ENCODE data around the gene TPM1. TPM values are rescaled to one million over a fixed set of nuclear protein-coding genes. Genes with fewer than 3 reads are reported as not detected.
A peak's percentile ranks its signal among the peaks of the same experiment; 100 is the strongest.

The TPM1 gene
- total and polyA plus RNA-seq, 2 donors (not counting 1 experiment from before 2014, with no cell fraction given): 5.5 to 20.3 TPM

- intact Hi-C loops (cut with micrococcal nuclease): no loop called here
- WGBS (ENCODE audit: insufficient coverage): 75% methylated on average over 12 of the region's 14 CpGs
- ChIA-PET CTCF (no interaction called here), POLR2A (no interaction called here)
- H3K4me2 ChIP-seq (replicated peaks; ENCODE audit: low read depth, low read length, poor library complexity, severe bottlenecking): no peak overlapping the region
- H3K9me3 Mint-ChIP-seq (ENCODE audit: insufficient read depth): no peaks in the 10 kb centered on the region
- H3K36me3 ChIP-seq (replicated peaks in 1 of 2; ENCODE audit: control extremely low read depth in 1 of 2, control insufficient read depth in 1 of 2, extremely low read depth in 1 of 2, insufficient read depth in 2 of 2, low read length in 1 of 2): no peaks in the 10 kb centered on the region
- peaks cover 54% of the 10 kb centered on the region for H3K27me3 Mint-ChIP-seq
- H3K27me3 ChIP-seq (replicated peaks in 1 of 4; ENCODE audit: control extremely low read depth in 1 of 4, control insufficient read depth in 3 of 4, insufficient read depth in 4 of 4, low read length in 3 of 4): peaks cover 0 to 69% (median 46%) of the 10 kb centered on the region in 4 experiments
- H3K4me3 Mint-ChIP-seq: peak overlapping the region; percentile 59
- H3K9me3 ChIP-seq (ENCODE audit: control extremely low read depth in 1 of 3, control insufficient read depth in 2 of 3, insufficient read depth in 1 of 3, low read length in 2 of 3): peaks cover 0 to 4% (median 0%) of the 10 kb centered on the region in 3 donors
- TF ChIP-seq CTCF (IDR thresholded peaks at IDR 0.05) (no peak), EZH2 (IDR thresholded peaks at IDR 0.05; ENCODE audit: borderline replicate concordance, insufficient read depth, low read depth, low read length, poor library complexity, severe bottlenecking) (no peak)
- H2AFZ ChIP-seq (ENCODE audit: insufficient read depth, low read depth, low read length, poor library complexity, severe bottlenecking): no peak overlapping the region
- no peak overlapping the region for H3K9ac ChIP-seq (ENCODE audit: low read length)
- DNase-seq (no peak), ATAC-seq (ENCODE audit: low read depth) (no peak)
- peaks cover 20% of the 10 kb centered on the region for H3K4me1 Mint-ChIP-seq
- H3K4me1 ChIP-seq (ENCODE audit: control insufficient read depth in 2 of 2, insufficient read depth in 2 of 2, low read length in 2 of 2): peaks cover 20 to 26% of the 10 kb centered on the region in 2 donors
- no peak overlapping the region for H3K27ac ChIP-seq (ENCODE audit: low read length in 2 of 2)
- no peaks in the 10 kb centered on the region for H4K20me1 ChIP-seq (ENCODE audit: control insufficient read depth, insufficient read depth, low read length, poor library complexity, severe bottlenecking)
- no peak overlapping the region for H3K4me3 ChIP-seq (ENCODE audit: control extremely low read depth in 1 of 5, extremely low read depth in 1 of 5, insufficient read depth in 1 of 5, low read depth in 2 of 5, low read length in 4 of 5)
- H3K79me2 ChIP-seq (ENCODE audit: control insufficient read depth, insufficient read depth, low read length): no peaks in the 10 kb centered on the region
- no peak overlapping the region for H3K27ac Mint-ChIP-seq
Measured at GRCh38 chr15:63041402-63041973, 1.1 kb upstream of the TPM1 start.

GRCh38 chr15:63042877-63043334, 359 bp downstream of the TPM1 start:
- DNase-seq (no peak), ATAC-seq (ENCODE audit: low read depth) (no peak)
- Histone ChIP-seq H3K36me3 (replicated peaks in 1 of 2; ENCODE audit: control extremely low read depth in 1 of 2, control insufficient read depth in 1 of 2, extremely low read depth in 1 of 2, insufficient read depth in 2 of 2, low read length in 1 of 2) (no peaks in the 10 kb centered on the region), H3K4me1 (ENCODE audit: control insufficient read depth in 2 of 2, insufficient read depth in 2 of 2, low read length in 2 of 2) (peaks cover 26 to 32% of the 10 kb centered on the region in 2 donors), H4K20me1 (ENCODE audit: control insufficient read depth, insufficient read depth, low read length, poor library complexity, severe bottlenecking) (no peaks in the 10 kb centered on the region), H3K4me2 (replicated peaks; ENCODE audit: low read depth, low read length, poor library complexity, severe bottlenecking) (peak overlapping the region; percentile 89), H2AFZ (ENCODE audit: insufficient read depth, low read depth, low read length, poor library complexity, severe bottlenecking) (peak overlapping the region; percentile 71), H3K27me3 (replicated peaks in 1 of 4; ENCODE audit: control extremely low read depth in 1 of 4, control insufficient read depth in 3 of 4, insufficient read depth in 4 of 4, low read length in 3 of 4) (peaks cover 0 to 71% (median 50%) of the 10 kb centered on the region in 4 experiments), H3K9ac (ENCODE audit: low read length) (peak overlapping the region; percentile 57), H3K9me3 (ENCODE audit: control extremely low read depth in 1 of 3, control insufficient read depth in 2 of 3, insufficient read depth in 1 of 3, low read length in 2 of 3) (peaks cover 0 to 4% (median 0%) of the 10 kb centered on the region in 3 donors), H3K27ac (ENCODE audit: low read length in 2 of 2) (no peak overlapping the region), H3K4me3 (ENCODE audit: control extremely low read depth in 1 of 5, extremely low read depth in 1 of 5, insufficient read depth in 1 of 5, low read depth in 2 of 5, low read length in 4 of 5) (peak overlapping the region in 4 of 5 experiments; percentile 26 to 57 (median 39)), H3K79me2 (ENCODE audit: control insufficient read depth, insufficient read depth, low read length) (no peaks in the 10 kb centered on the region)
- H3K27ac Mint-ChIP-seq: no peak overlapping the region
- WGBS (ENCODE audit: insufficient coverage): 1% methylated on average over 29 of the region's 31 CpGs
- H3K9me3 Mint-ChIP-seq (ENCODE audit: insufficient read depth): no peaks in the 10 kb centered on the region
- ChIA-PET POLR2A (no interaction called here), CTCF (no interaction called here)
- peaks cover 57% of the 10 kb centered on the region for H3K27me3 Mint-ChIP-seq
- intact Hi-C loops (cut with micrococcal nuclease): no loop called here
- TF ChIP-seq EZH2 (IDR thresholded peaks at IDR 0.05; ENCODE audit: borderline replicate concordance, insufficient read depth, low read depth, low read length, poor library complexity, severe bottlenecking) (peak; percentile 23), CTCF (IDR thresholded peaks at IDR 0.05) (no peak)
- H3K4me3 Mint-ChIP-seq: peak overlapping the region; percentile 86
- peaks cover 28% of the 10 kb centered on the region for H3K4me1 Mint-ChIP-seq

All from B cell (primary cell).